Peyer's patch (tissue), 4 donors: ENCODE measurements around the gene GARIN5B. TPM values are rescaled to one million over a fixed set of nuclear protein-coding genes. Genes with fewer than 3 reads are reported as not detected.

Experiments used
- DNase-seq, 3 donors: peaks; one replicate each; pipeline ENCODE4 v3.0.0-alpha.2; 2017 to 2019
- H3K27ac ChIP-seq, 4 donors: fragments of 200-600 bp; sonication (generic); one replicate each; pipeline ENCODE4 v1.5.1; 2016 to 2019
- H3K27me3 ChIP-seq, 2 donors: fragments of 200-600 bp; sonication (generic); one replicate each; pipeline ENCODE4 v1.5.1; 2019
- H3K36me3 ChIP-seq, 3 donors: fragments of 200-600 bp; sonication (generic); one replicate each; pipeline ENCODE4 v1.5.1; 2016 to 2019
- H3K4me1 ChIP-seq, 4 donors: fragments of 200-600 bp; sonication (generic); one replicate each; pipeline ENCODE4 v1.5.1; 2016 to 2019
- H3K4me3 ChIP-seq, 4 donors: fragments of 200-600 bp; sonication (generic); 1 replicate in 3 of 4; 2 replicates in 1 of 4; pipeline ENCODE4 v1.5.1; 2016 to 2019; ENCODE audit warnings: mild to moderate bottlenecking in 1 of 4
- H3K9me3 ChIP-seq, 4 donors: fragments of 200-600 bp; sonication (generic); one replicate each; pipeline ENCODE4 v1.5.1; 2016 to 2019; ENCODE audit warnings: mild to moderate bottlenecking in 1 of 4
- CTCF ChIP-seq, 6 experiments: fragments of 450-650 bp in 4 of 6; fragments of 200-600 bp in 2 of 6; sonication (generic) in 1 of 6; IDR thresholded peaks; one replicate each; pipeline ENCODE4 v1.5.1; 2017 to 2019; ENCODE audit warnings: antibody characterized with exemption in 6 of 6, mild to moderate bottlenecking in 3 of 6, moderate library complexity in 1 of 6
- POLR2A ChIP-seq, 2 donors: fragments of 450-650 bp; IDR thresholded peaks; one replicate each; pipeline ENCODE4 v1.5.1; 2017; ENCODE audit warnings: antibody characterized with exemption in 2 of 2, mild to moderate bottlenecking in 2 of 2, moderate library complexity in 2 of 2
- total RNA-seq, 4 donors: library from RNA; depleted of rRNA; stranded (reverse); fragments of >200 nt; gene quantifications; one replicate each; pipeline ENCODE4 v1.1.0, GENCODE V29; 2016

Gene GARIN5B
- total RNA-seq, 4 donors from 2014 or later = not detected

GRCh38 chr19:55325172-55325571, 37.9 kb downstream of the GARIN5B start, which contains the start of gene TMEM150B:
TSS of gene TMEM150B (minus strand) at chr19:55325341. CDS start at chr19:55321036, 4,305 bp downstream.
- peaks cover 0 to 19% (median 0%) of the 10 kb centered on the region in 4 donors for H3K4me1 ChIP-seq
- peaks cover 0 to 2% (median 0%) of the 10 kb centered on the region in 3 donors for H3K36me3 ChIP-seq
- peak within 1 kb of the TSS in 1 of 4 donors; percentile 7 for H3K4me3 ChIP-seq
- DNase-seq = no peak
- no peak for TF ChIP-seq CTCF (IDR thresholded peaks at IDR 0.05)
- no peak for TF ChIP-seq POLR2A (IDR thresholded peaks at IDR 0.05)
- H3K9me3 ChIP-seq = no peaks in the 10 kb centered on the region
- no peaks in the 10 kb centered on the region for H3K27me3 ChIP-seq
- peak within 1 kb of the TSS in 2 of 4 donors; percentile 8 to 30 for H3K27ac ChIP-seq

DNA sequence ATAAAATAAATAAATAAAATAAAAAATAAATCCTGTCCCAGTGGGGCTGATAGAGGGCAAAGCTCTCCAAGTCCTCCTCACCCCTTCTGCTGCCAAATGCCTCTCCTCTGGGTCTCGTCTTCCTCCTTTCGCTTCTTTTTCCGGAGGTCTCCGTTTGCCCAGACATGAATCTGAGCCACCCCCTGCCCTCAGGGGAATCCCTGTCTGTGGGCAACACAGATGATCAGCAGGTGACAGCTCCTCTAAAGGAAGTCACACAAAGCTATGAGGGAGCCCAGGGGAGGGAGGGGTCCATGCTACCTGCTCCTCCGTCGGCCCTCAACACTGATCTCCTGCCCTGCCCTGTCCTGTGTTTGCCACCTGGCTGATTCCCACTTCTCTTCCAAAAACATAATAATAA, 38.4 kb downstream of the GARIN5B start:
- Histone ChIP-seq H3K27ac (peak overlapping the region in 1 of 4 donors; percentile 30), H3K4me1 (peaks cover 0 to 20% (median 0%) of the 10 kb centered on the region in 4 donors), H3K36me3 (peaks cover 0 to 7% (median 0%) of the 10 kb centered on the region in 3 donors), H3K27me3 (no peaks in the 10 kb centered on the region), H3K9me3 (no peaks in the 10 kb centered on the region), H3K4me3 (peak overlapping the region in 1 of 4 donors; percentile 7)
- DNase-seq = no peak
- no peak for TF ChIP-seq POLR2A (IDR thresholded peaks at IDR 0.05)
- no peak for TF ChIP-seq CTCF (IDR thresholded peaks at IDR 0.05)

GRCh38 chr19:55322204-55322885, 40.7 kb downstream of the GARIN5B start:
- H3K36me3 ChIP-seq = peaks cover 0 to 18% (median 0%) of the 10 kb centered on the region in 3 donors
- H3K4me1 ChIP-seq = peaks cover 0 to 15% (median 0%) of the 10 kb centered on the region in 4 donors
- peak in 2 of 3 donors; percentile 83 to 85 for DNase-seq
- H3K4me3 ChIP-seq = peak overlapping the region in 3 of 4 donors; percentile 9 to 61 (median 46)
- no peak for TF ChIP-seq CTCF (IDR thresholded peaks at IDR 0.05)
- peak; percentile 72 to 80 for TF ChIP-seq POLR2A (IDR thresholded peaks at IDR 0.05)
- peak overlapping the region in 3 of 4 donors; percentile 79 to 93 (median 88) for H3K27ac ChIP-seq
- H3K27me3 ChIP-seq = no peaks in the 10 kb centered on the region
- H3K9me3 ChIP-seq = no peaks in the 10 kb centered on the region

- peak overlapping the region in 3 of 4 donors; percentile 79 to 93 (median 88) for H3K27ac ChIP-seq
- DNase-seq = peak in 2 of 3 donors; percentile 65 to 78
- H3K27me3 ChIP-seq = no peaks in the 10 kb centered on the region
- peak; percentile 40 to 78 for TF ChIP-seq POLR2A (IDR thresholded peaks at IDR 0.05)
- no peak for TF ChIP-seq CTCF (IDR thresholded peaks at IDR 0.05)
- H3K36me3 ChIP-seq = peaks cover 0 to 26% (median 0%) of the 10 kb centered on the region in 3 donors
- H3K4me1 ChIP-seq = peaks cover 0 to 14% (median 0%) of the 10 kb centered on the region in 4 donors
- H3K9me3 ChIP-seq = no peaks in the 10 kb centered on the region
- peak overlapping the region in 3 of 4 donors; percentile 26 to 61 (median 46) for H3K4me3 ChIP-seq
Measured at GRCh38 chr19:55321466-55322137, 41.5 kb downstream of the GARIN5B start.

DNA sequence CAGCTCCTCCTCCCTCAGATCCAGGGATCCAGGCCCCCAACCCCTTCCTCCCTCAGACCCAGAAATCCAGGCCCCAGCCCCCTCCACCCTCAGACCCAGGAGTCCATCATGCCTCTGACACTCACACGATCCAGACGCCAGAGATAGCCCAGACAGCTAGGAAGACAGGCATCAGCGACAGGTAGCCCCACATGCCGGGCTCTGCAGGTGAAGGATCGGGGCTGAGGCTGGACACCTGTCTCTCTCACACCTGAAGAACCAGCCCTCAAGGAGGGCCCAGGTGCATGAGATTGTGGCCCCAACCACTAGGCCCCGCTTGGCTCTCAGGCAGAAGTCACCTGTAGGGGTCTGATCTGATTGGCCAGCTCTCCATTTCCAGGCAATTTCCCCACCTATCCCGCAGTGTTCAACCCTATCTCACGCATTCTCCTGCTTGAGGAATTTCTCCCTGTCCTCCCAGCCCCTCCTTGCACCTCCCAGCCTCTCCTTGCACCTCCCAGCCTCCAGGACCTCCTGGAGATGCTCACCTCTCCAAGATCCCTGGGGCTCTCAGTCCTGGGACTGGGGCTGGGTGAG, 42.1 kb downstream of the GARIN5B start:
- no peak for TF ChIP-seq CTCF (IDR thresholded peaks at IDR 0.05)
- TF ChIP-seq POLR2A (IDR thresholded peaks at IDR 0.05) = no peak
- DNase-seq = no peak
- peak overlapping the region in 3 of 4 donors; percentile 26 to 61 (median 46) for H3K4me3 ChIP-seq

More for the DNA sequence above, 42.1 kb downstream of the GARIN5B start:
- H3K27me3 ChIP-seq = no peaks in the 10 kb centered on the region
- peak overlapping the region in 3 of 4 donors; percentile 79 to 93 (median 88) for H3K27ac ChIP-seq
- H3K4me1 ChIP-seq = peaks cover 0 to 14% (median 0%) of the 10 kb centered on the region in 4 donors
- peaks cover 0 to 32% (median 0%) of the 10 kb centered on the region in 3 donors for H3K36me3 ChIP-seq
- H3K9me3 ChIP-seq = no peaks in the 10 kb centered on the region
